HepG2 (cell line): Measurements from ENCODE around the gene ANKHD1. TPM values are rescaled to one million over a fixed set of nuclear protein-coding genes. Genes with fewer than 3 reads are reported as not detected.

Experiments
- FOXP1 ChIP-seq, 2 experiments: fragments of 450-650 bp in 1 of 2; IDR thresholded peaks; 2 replicates each; pipeline ENCODE4 v1.6.1; 2017 to 2018; ENCODE audit warnings: antibody characterized with exemption in 1 of 2
- GTF3A ChIP-seq: sonication (generic); formaldehyde crosslinking; conservative IDR thresholded peaks from 2 replicates; pipeline ENCODE4 v1.4.0; 2020; ENCODE audit warnings: mild to moderate bottlenecking, missing genetic modification reagents
- HBP1 ChIP-seq: IDR thresholded peaks from 2 replicates; pipeline ENCODE4 v1.6.1; 2016; ENCODE audit warnings: low read depth, control low read depth
- HNF1A ChIP-seq, 2 experiments: sonication (generic) in 1 of 2; formaldehyde crosslinking in 1 of 2; IDR thresholded peaks; 2 replicates each; pipeline versions ENCODE4 v1.4.0 to v1.6.1; 2016 to 2020; ENCODE audit warnings: borderline replicate concordance in 1 of 2, low read depth in 1 of 2, mild to moderate bottlenecking in 1 of 2, missing genetic modification reagents in 1 of 2
- KAT8 ChIP-seq: IDR thresholded peaks from 2 replicates; pipeline ENCODE4 v1.6.1; 2016; ENCODE audit warnings: missing genetic modification reagents, missing compliant biosample characterization
- KIAA2018 ChIP-seq: sonication (generic); formaldehyde crosslinking; IDR thresholded peaks from 2 replicates; pipeline ENCODE4 v1.5.0; 2020; ENCODE audit warnings: mild to moderate bottlenecking, missing genetic modification reagents, borderline replicate concordance
- NFE2L2 ChIP-seq: fragments of 150-350 bp; IDR thresholded peaks from 2 replicates; pipeline ENCODE4 v1.6.1; 2014; ENCODE audit warnings: low read length
- PHF5A ChIP-seq: IDR thresholded peaks from one replicate; pipeline ENCODE4 v1.6.1; 2018; ENCODE audit warnings: low read depth, missing genetic modification reagents; ENCODE audit not compliant: unreplicated experiment
- RELA ChIP-seq: sonication (generic); formaldehyde crosslinking; IDR thresholded peaks from 2 replicates; pipeline ENCODE4 v1.4.0; 2020; ENCODE audit warnings: missing genetic modification reagents
- ZBTB2 ChIP-seq: sonication (generic); formaldehyde crosslinking; IDR thresholded peaks from 2 replicates; pipeline ENCODE4 v1.8.0; 2022; ENCODE audit warnings: low read depth, missing genetic modification reagents
- ZNF670 ChIP-seq: sonication (generic); formaldehyde crosslinking; IDR thresholded peaks from 2 replicates; pipeline ENCODE4 v1.8.0; 2022; ENCODE audit warnings: mild to moderate bottlenecking, missing genetic modification reagents, borderline replicate concordance
- polyA plus RNA-seq, 8 experiments: library from polyadenylated mRNA; depleted of rRNA in 3 of 8; stranded (reverse) in 7 of 8; unstranded in 1 of 8; fragments of >200 nt; fragmentation: Illumina TruSeq in 4 of 8; extraction: Trizol in 4 of 8; gene quantifications; 2 replicates each; pipeline versions ENCODE4 v1.2.1 to v1.2.3, GENCODE V29; 2011 to 2016; ENCODE audit warnings: low read depth in 4 of 8, missing spikeins in 1 of 8, mixed read lengths in 1 of 8; ENCODE audit not compliant: insufficient read depth in 1 of 8
- total RNA-seq, 5 experiments: library from RNA; depleted of rRNA; stranded (reverse); fragments of >200 nt; fragmentation: Illumina TruSeq; extraction: Trizol; gene quantifications; 2 replicates each; pipeline ENCODE4 v1.2.3, GENCODE V29; 2016; ENCODE audit warnings: low read depth in 1 of 5

ANKHD1 gene
- total and polyA plus RNA-seq, 2 of the 13 experiments (the other 11 are each of a cell fraction or from before 2014, with no cell fraction given) = 69.9 to 82.0 TPM

- no peak for TF ChIP-seq FOXP1 (IDR thresholded peaks at IDR 0.05)
- TF ChIP-seq FOXP1 (CRISPR knock-in tag; IDR thresholded peaks at IDR 0.05) = peak; percentile 60
- no peak for TF ChIP-seq ZNF670 (CRISPR knock-in tag)
- TF ChIP-seq KIAA2018 (CRISPR knock-in tag) = no peak
- no peak for TF ChIP-seq HNF1A (IDR thresholded peaks at IDR 0.05; ENCODE audit: low read depth)
- TF ChIP-seq HNF1A (CRISPR knock-in tag; IDR thresholded peaks at IDR 0.05; ENCODE audit: borderline replicate concordance) = peak; percentile 61; the same call in 1 of the 2 replicates
- TF ChIP-seq PHF5A (CRISPR knock-in tag) = no peak
- no peak for TF ChIP-seq NFE2L2
- TF ChIP-seq GTF3A (CRISPR knock-in tag) = no peak
- TF ChIP-seq RELA (CRISPR knock-in tag) = no peak
- no peak for TF ChIP-seq ZBTB2 (CRISPR knock-in tag)
- TF ChIP-seq KAT8 (CRISPR knock-in tag) = 0 out of 2 replicates have a peak, but pooled peaks have one; percentile 16
- no peak for TF ChIP-seq HBP1 (CRISPR knock-in tag)
Observed at GRCh38 chr5:140497897-140498296, 96.3 kb downstream of the ANKHD1 start (continued).
